Measurements from ENCODE around the gene DUSP14.
A peak's percentile ranks its signal among the peaks of the same experiment; 100 is the strongest.

Gene DUSP14

DNA sequence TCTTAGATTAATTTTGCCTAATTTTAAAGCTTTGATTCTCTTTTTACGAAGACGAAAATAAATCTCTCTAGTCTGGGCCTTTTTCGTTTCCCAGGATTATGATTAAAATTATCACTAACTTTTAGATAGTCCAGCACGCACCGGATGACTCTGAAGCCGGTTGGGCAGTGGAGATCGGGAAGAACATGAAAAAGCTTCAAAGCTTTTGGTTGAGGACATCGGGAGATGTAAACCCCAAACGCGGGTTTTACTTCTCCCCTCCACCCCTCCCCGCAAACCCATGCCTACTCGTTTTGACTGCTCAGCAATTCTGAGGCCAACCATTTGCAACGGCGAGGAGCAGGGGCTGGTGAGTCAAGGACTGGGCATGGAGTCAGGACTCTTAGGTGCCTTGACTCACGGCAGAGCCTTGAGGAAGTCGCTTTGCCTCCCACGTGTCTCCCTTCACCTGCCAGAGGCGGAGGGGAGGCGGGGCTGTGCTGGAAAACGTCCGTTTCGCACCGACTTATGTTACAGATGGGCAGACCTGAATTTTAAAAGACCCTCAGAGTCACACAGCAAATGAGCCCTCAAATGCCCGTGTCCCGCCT lies 989 bp upstream of the DUSP14 start:
- H3K4me1 ChIP-seq (ENCODE audit: control insufficient read depth, insufficient read depth, low read length): peaks cover 8% of the 10 kb centered on the region
- H3K27me3 ChIP-seq (ENCODE audit: control insufficient read depth, insufficient read depth, low read length): no peaks in the 10 kb centered on the region
- H3K36me3 ChIP-seq (ENCODE audit: control insufficient read depth, insufficient read depth, low read length): no peaks in the 10 kb centered on the region
- H3K9me3 ChIP-seq (ENCODE audit: control insufficient read depth, low read length): no peaks in the 10 kb centered on the region
- peak overlapping the region; percentile 62 for H3K9ac ChIP-seq (ENCODE audit: low read length)
- peak overlapping the region; percentile 69 for H3K4me3 ChIP-seq (ENCODE audit: low read length)

DNA sequence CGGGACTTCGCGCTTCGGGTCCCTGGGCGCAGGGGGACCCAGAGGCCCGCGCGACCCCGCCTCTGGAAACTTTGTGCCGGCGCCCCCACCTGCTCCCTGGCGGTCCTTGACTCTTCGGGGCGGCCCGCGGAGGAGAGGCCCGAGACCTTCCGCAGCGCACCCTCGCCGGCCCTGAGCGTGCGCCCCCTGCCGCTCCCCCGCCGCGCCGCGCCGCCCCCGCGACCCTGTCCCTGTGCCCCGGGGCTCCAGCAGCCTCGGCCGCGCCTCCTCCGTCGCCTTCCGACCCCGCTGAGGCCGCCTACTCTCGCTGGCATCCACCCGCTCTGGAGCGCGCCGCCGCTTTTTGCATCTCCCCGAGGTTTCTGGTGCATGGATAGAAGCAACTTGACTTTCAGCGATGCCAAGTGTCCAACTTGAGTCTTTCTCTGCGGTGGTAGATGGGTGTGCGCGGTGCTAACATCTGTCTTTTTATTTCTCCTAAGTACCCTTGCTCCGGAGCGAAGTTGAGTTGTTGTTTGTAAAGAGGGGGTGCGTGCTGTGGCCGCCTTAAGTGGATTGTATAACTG lies 414 bp downstream of the DUSP14 start:
- peak overlapping the region; percentile 32 for H3K9ac ChIP-seq (ENCODE audit: low read length)

DNA sequence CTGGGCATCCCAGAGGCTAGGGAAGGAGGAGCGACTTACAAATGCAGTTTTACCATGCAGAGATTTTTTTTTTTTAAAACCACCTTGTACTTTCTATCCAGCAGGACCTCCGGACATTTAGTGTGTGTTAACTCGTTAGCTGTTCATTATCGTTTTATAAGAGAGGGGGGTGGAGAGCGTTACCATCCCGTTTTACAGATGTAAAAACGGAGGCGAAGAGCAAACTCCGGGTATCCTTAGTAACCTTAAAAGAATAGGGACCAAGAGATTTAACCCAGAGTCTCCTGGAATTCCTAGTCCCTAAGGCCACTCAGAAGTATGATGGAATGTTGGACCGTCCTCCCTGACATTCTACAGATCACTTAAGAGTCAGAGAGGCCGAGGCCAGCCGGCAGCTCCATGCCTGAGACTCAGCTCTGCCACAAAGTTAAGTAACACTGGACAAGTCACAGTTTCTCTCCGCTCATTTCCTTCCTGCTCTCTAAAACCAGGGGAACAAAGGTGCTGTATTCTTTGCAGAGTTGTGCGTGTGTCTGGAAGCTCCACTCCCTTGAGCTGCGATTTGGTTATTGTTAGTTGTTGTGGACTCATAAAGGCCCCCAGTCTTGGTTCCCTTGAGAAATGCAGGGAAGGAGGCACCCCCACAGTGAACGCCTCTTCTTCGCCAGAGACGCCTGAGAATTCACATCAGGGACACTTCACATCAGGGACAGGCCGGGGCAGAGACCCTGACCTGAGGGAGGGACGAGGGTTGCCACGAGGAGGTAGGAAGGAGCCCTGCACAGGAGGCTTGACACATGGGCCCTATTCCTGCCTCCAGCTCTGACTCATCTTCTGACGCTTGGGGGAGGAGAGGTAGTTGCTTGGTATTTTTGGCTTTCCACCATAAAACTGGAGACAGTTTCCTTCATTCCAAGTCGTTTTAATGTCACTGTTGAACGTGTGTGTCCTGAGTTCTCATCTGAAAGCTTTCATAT lies 1.2 kb downstream of the DUSP14 start:
- Histone ChIP-seq H3K9ac (ENCODE audit: low read length) (no peak overlapping the region), H3K9me3 (ENCODE audit: control insufficient read depth, low read length) (no peaks in the 10 kb centered on the region), H3K4me3 (ENCODE audit: low read length) (no peak overlapping the region), H3K4me1 (ENCODE audit: control insufficient read depth, insufficient read depth, low read length) (peaks cover 8% of the 10 kb centered on the region), H3K27me3 (ENCODE audit: control insufficient read depth, insufficient read depth, low read length) (no peaks in the 10 kb centered on the region), H3K36me3 (ENCODE audit: control insufficient read depth, insufficient read depth, low read length) (no peaks in the 10 kb centered on the region)

More for the DNA sequence above, 414 bp downstream of the DUSP14 start:
- Histone ChIP-seq H3K36me3 (ENCODE audit: control insufficient read depth, insufficient read depth, low read length) (no peaks in the 10 kb centered on the region), H3K4me3 (ENCODE audit: low read length) (peak overlapping the region; percentile 22), H3K27me3 (ENCODE audit: control insufficient read depth, insufficient read depth, low read length) (no peaks in the 10 kb centered on the region), H3K9me3 (ENCODE audit: control insufficient read depth, low read length) (no peaks in the 10 kb centered on the region), H3K4me1 (ENCODE audit: control insufficient read depth, insufficient read depth, low read length) (peaks cover 8% of the 10 kb centered on the region)

DNA sequence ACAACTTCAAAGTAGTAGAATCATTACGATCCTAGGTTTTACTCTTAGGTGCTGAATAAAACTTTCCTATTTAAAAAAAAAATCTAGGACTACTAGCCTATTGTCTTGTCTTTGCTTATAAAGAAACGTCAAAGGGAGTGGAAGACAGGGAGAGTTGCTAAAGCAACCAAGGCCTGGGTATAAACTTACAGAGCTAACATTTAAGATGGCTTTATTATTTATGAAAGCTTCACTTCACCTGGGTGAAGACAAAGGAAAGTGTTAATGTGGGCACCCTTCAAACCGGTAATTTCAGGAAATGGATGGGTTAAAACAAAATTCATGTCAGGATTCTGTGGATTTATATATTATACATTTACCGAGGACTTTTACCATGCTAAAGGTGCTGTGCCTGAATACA lies 2.5 kb downstream of the DUSP14 start:
- no peaks in the 10 kb centered on the region for H3K27me3 ChIP-seq (ENCODE audit: control insufficient read depth, insufficient read depth, low read length)
- H3K4me3 ChIP-seq (ENCODE audit: low read length): no peak overlapping the region
- H3K4me1 ChIP-seq (ENCODE audit: control insufficient read depth, insufficient read depth, low read length): peaks cover 8% of the 10 kb centered on the region
- no peak overlapping the region for H3K9ac ChIP-seq (ENCODE audit: low read length)
- H3K36me3 ChIP-seq (ENCODE audit: control insufficient read depth, insufficient read depth, low read length): no peaks in the 10 kb centered on the region
- no peaks in the 10 kb centered on the region for H3K9me3 ChIP-seq (ENCODE audit: control insufficient read depth, low read length)

DNA sequence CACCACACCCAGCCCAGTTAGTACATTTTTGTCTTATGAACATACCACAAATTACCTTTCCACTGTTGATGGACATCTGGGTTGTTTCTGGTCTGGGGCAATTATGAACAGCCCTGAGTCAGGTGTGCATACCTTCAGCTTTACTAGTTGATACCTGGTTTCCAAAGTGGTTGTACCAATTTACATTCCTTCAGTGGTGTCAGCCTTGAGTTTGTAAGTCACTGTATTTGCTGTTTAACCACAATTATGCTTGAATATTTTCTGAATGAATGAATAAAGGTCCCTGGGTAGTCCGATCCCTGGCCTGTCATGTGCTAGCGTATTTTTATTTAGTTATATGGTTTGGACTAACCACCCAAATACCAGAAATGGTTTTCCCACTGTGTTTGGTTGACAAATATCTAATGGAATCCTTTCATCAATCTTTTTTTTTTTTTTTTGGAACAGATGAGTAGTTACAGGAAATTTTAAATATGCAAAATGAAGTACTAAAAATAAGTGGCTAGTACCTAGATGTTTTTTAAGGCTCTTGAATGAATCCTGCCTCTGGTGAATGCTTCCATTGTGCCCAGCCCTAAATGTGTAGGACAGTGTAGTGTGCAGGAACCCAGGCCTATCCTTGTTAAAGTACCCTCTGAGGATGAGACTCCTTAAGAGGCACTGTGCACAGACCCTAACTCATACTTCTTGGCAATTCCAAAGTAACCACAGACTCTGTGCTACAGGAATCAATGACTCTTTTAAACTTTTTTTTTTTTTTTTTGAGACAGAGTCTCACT lies 3.7 kb downstream of the DUSP14 start:
- peaks cover 1% of the 10 kb centered on the region for H3K4me1 ChIP-seq (ENCODE audit: control insufficient read depth, insufficient read depth, low read length)
- H3K9ac ChIP-seq (ENCODE audit: low read length): no peak overlapping the region
- no peaks in the 10 kb centered on the region for H3K27me3 ChIP-seq (ENCODE audit: control insufficient read depth, insufficient read depth, low read length)
- no peaks in the 10 kb centered on the region for H3K36me3 ChIP-seq (ENCODE audit: control insufficient read depth, insufficient read depth, low read length)
- H3K4me3 ChIP-seq (ENCODE audit: low read length): no peak overlapping the region
- H3K9me3 ChIP-seq (ENCODE audit: control insufficient read depth, low read length): no peaks in the 10 kb centered on the region

DNA sequence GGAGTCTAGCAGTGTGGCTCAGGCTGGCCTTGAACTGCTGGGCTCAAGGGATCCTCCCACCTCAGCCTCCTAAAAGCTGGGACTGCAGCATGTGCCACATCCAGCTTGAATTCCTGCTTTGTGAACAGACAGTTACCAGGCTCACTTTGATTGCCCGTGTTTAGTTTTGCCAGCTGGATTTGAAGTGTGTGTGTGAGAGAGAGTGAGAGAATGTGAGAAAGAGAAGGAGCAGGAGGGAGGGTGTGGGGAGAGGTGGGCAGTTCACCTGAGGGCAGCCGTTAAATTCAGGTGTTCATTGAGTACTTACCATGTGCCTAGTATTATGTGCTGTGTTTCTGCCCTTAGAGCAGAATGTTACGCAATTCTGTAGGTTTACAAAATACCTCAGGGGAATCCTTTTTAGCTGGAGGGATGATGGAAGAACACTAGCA lies 4.7 kb downstream of the DUSP14 start:
- no peaks in the 10 kb centered on the region for H3K4me1 ChIP-seq (ENCODE audit: control insufficient read depth, insufficient read depth, low read length)
- no peak overlapping the region for H3K9ac ChIP-seq (ENCODE audit: low read length)
- H3K4me3 ChIP-seq (ENCODE audit: low read length): no peak overlapping the region
- no peaks in the 10 kb centered on the region for H3K27me3 ChIP-seq (ENCODE audit: control insufficient read depth, insufficient read depth, low read length)
- no peaks in the 10 kb centered on the region for H3K9me3 ChIP-seq (ENCODE audit: control insufficient read depth, low read length)
- H3K36me3 ChIP-seq (ENCODE audit: control insufficient read depth, insufficient read depth, low read length): no peaks in the 10 kb centered on the region

GRCh38 chr17:37494971-37495370 lies 5.3 kb downstream of the DUSP14 start:
- no peaks in the 10 kb centered on the region for H3K27me3 ChIP-seq (ENCODE audit: control insufficient read depth, insufficient read depth, low read length)

DNA sequence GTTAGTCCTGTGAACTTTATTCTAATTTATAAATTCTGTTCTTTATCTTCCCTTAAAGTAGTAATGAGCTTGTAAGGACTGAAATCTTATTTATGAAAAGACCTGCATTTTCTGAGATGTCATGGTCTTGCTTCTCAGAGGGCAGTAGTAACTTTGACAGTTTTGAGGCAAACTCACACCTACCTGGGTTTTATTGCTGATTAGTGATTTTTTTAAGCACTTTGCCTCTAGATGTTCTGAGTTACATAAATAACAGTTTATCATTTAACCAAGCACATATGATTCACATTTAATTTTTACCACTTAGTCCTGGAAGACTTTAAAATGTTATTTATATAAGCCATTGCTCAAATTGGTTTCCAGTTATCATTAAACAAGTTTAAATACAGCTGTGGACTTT lies 10.7 kb downstream of the DUSP14 start:
- H3K4me1 ChIP-seq (ENCODE audit: control insufficient read depth, insufficient read depth, low read length): peaks cover 4% of the 10 kb centered on the region
- no peaks in the 10 kb centered on the region for H3K36me3 ChIP-seq (ENCODE audit: control insufficient read depth, insufficient read depth, low read length)
- no peak overlapping the region for H3K4me3 ChIP-seq (ENCODE audit: low read length)
- no peaks in the 10 kb centered on the region for H3K9me3 ChIP-seq (ENCODE audit: control insufficient read depth, low read length)
- H3K27me3 ChIP-seq (ENCODE audit: control insufficient read depth, insufficient read depth, low read length): no peaks in the 10 kb centered on the region
- no peak overlapping the region for H3K9ac ChIP-seq (ENCODE audit: low read length)

More at GRCh38 chr17:37494971-37495370, 5.3 kb downstream of the DUSP14 start:
- H3K4me3 ChIP-seq (ENCODE audit: low read length): no peak overlapping the region
- H3K9ac ChIP-seq (ENCODE audit: low read length): no peak overlapping the region
- no peaks in the 10 kb centered on the region for H3K4me1 ChIP-seq (ENCODE audit: control insufficient read depth, insufficient read depth, low read length)
- H3K36me3 ChIP-seq (ENCODE audit: control insufficient read depth, insufficient read depth, low read length): no peaks in the 10 kb centered on the region
- H3K9me3 ChIP-seq (ENCODE audit: control insufficient read depth, low read length): no peaks in the 10 kb centered on the region

GRCh38 chr17:37502009-37502936 lies 12.6 kb downstream of the DUSP14 start:
- H3K9ac ChIP-seq (ENCODE audit: low read length): no peak overlapping the region
- H3K4me3 ChIP-seq (ENCODE audit: low read length): no peak overlapping the region
- no peaks in the 10 kb centered on the region for H3K27me3 ChIP-seq (ENCODE audit: control insufficient read depth, insufficient read depth, low read length)
- H3K36me3 ChIP-seq (ENCODE audit: control insufficient read depth, insufficient read depth, low read length): no peaks in the 10 kb centered on the region
- no peaks in the 10 kb centered on the region for H3K9me3 ChIP-seq (ENCODE audit: control insufficient read depth, low read length)
- peaks cover 4% of the 10 kb centered on the region for H3K4me1 ChIP-seq (ENCODE audit: control insufficient read depth, insufficient read depth, low read length)

GRCh38 chr17:37503148-37503547 lies 13.5 kb downstream of the DUSP14 start:
- Histone ChIP-seq H3K9ac (ENCODE audit: low read length) (no peak overlapping the region), H3K9me3 (ENCODE audit: control insufficient read depth, low read length) (no peaks in the 10 kb centered on the region), H3K4me3 (ENCODE audit: low read length) (no peak overlapping the region), H3K4me1 (ENCODE audit: control insufficient read depth, insufficient read depth, low read length) (peaks cover 4% of the 10 kb centered on the region), H3K36me3 (ENCODE audit: control insufficient read depth, insufficient read depth, low read length) (no peaks in the 10 kb centered on the region), H3K27me3 (ENCODE audit: control insufficient read depth, insufficient read depth, low read length) (no peaks in the 10 kb centered on the region)

- Histone ChIP-seq H3K4me3 (ENCODE audit: low read length) (no peak overlapping the region), H3K9me3 (ENCODE audit: control insufficient read depth, low read length) (no peaks in the 10 kb centered on the region), H3K27me3 (ENCODE audit: control insufficient read depth, insufficient read depth, low read length) (no peaks in the 10 kb centered on the region), H3K36me3 (ENCODE audit: control insufficient read depth, insufficient read depth, low read length) (no peaks in the 10 kb centered on the region), H3K9ac (ENCODE audit: low read length) (no peak overlapping the region), H3K4me1 (ENCODE audit: control insufficient read depth, insufficient read depth, low read length) (peaks cover 4% of the 10 kb centered on the region)
Observed at GRCh38 chr17:37505333-37505732, 15.6 kb downstream of the DUSP14 start.

All from mucosa of stomach (tissue), 1 donor.